NB4 (cell line): ENCODE measurements around the gene RANBP17.

Experiments
- POLR2A ChIP-seq: IDR thresholded peaks from 2 replicates; pipeline ENCODE4 v1.6.1; 2011; ENCODE audit warnings: mild to moderate bottlenecking; ENCODE audit not compliant: insufficient read length; ENCODE audit errors: extremely low read depth
- TF ChIP-seq, protein P1 (sequence below): IDR thresholded peaks from one replicate; pipeline ENCODE4 v1.5.1; 2012; ENCODE audit warnings: low read depth, low read length

DNA sequence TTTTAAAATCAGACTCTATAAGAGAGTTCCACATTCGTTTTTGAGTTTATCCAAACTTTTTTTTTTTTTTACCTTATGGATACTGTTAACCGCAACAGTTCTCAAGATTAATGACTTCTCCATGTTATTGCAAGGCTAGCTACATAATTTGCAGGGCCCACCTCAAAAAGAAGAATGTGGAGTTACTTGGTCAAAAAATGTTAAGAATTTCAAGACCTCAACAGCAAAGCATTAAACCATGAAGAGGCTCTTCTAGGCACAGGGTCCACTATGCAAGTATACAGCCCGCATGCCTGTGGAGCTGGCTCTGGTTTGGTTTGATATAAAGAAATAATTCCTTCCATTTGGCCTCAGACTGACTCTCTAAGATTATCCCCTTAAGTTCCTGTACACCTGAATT, 313.9 kb downstream of the RANBP17 start:
- TF ChIP-seq, protein P1, sequence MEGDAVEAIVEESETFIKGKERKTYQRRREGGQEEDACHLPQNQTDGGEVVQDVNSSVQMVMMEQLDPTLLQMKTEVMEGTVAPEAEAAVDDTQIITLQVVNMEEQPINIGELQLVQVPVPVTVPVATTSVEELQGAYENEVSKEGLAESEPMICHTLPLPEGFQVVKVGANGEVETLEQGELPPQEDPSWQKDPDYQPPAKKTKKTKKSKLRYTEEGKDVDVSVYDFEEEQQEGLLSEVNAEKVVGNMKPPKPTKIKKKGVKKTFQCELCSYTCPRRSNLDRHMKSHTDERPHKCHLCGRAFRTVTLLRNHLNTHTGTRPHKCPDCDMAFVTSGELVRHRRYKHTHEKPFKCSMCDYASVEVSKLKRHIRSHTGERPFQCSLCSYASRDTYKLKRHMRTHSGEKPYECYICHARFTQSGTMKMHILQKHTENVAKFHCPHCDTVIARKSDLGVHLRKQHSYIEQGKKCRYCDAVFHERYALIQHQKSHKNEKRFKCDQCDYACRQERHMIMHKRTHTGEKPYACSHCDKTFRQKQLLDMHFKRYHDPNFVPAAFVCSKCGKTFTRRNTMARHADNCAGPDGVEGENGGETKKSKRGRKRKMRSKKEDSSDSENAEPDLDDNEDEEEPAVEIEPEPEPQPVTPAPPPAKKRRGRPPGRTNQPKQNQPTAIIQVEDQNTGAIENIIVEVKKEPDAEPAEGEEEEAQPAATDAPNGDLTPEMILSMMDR: no peak
- no peak for TF ChIP-seq POLR2A
